Esophagus squamous epithelium (tissue), 4 donors: ENCODE measurements around the gene GLP1R.

Experiments used
- CTCF ChIP-seq, 6 experiments: fragments of 450-650 bp in 4 of 6; fragments of 200-600 bp in 2 of 6; sonication (generic) in 2 of 6; IDR thresholded peaks; one replicate each; pipeline ENCODE4 v1.5.1; 2016 to 2019; ENCODE audit warnings: antibody characterized with exemption in 6 of 6, mild to moderate bottlenecking in 4 of 6, moderate library complexity in 4 of 6
- POLR2A ChIP-seq, 4 donors: fragments of 450-650 bp; IDR thresholded peaks; one replicate each; pipeline ENCODE4 v1.6.1; 2017; ENCODE audit warnings: antibody characterized with exemption in 4 of 4, mild to moderate bottlenecking in 4 of 4, moderate library complexity in 3 of 4

GRCh38 chr6:39095578-39095977 is 47.0 kb downstream of the GLP1R start:
- no peak for TF ChIP-seq POLR2A (IDR thresholded peaks at IDR 0.05)
- no peak for TF ChIP-seq CTCF (IDR thresholded peaks at IDR 0.05)
